BE2C (cell line): ENCODE results near the gene SLC22A6. TPM values are rescaled to one million over a fixed set of nuclear protein-coding genes. Genes with fewer than 3 reads are reported as not detected.

Source experiments
- DNase-seq: peaks from one replicate; pipeline ENCODE4 v3.0.0-alpha.2; 2020
- H3K27me3 ChIP-seq: fragments of 250-450 bp; sonication (Bioruptor Pico); 2 replicates; pipeline ENCODE4 v1.5.1; 2020; ENCODE audit warnings: mild to moderate bottlenecking
- H3K36me3 ChIP-seq: fragments of 250-450 bp; sonication (Bioruptor Pico); 2 replicates; pipeline ENCODE4 v1.5.1; 2020; ENCODE audit warnings: mild to moderate bottlenecking
- H3K4me1 ChIP-seq: fragments of 250-450 bp; sonication (Bioruptor Pico); 2 replicates; pipeline ENCODE4 v1.5.1; 2020
- H3K4me3 ChIP-seq: 2 replicates; pipeline ENCODE4 v1.5.1; 2011; ENCODE audit warnings: low read depth, low read length
- H3K9me3 ChIP-seq: fragments of 250-450 bp; sonication (Bioruptor Pico); 2 replicates; pipeline ENCODE4 v1.5.1; 2020
- polyA plus RNA-seq: library from polyadenylated mRNA; unstranded; fragments of >200 nt; gene quantifications from one replicate; pipeline ENCODE4 v1.2.1, GENCODE V29; 2012; ENCODE audit warnings: low read depth, missing spikeins; ENCODE audit not compliant: insufficient read length, insufficient read depth
- TF ChIP-seq, protein P1 (sequence below): IDR thresholded peaks from 2 replicates; pipeline ENCODE4 v1.5.1; 2012; ENCODE audit warnings: mild to moderate bottlenecking, low read depth, low read length

SLC22A6 gene, protein sequence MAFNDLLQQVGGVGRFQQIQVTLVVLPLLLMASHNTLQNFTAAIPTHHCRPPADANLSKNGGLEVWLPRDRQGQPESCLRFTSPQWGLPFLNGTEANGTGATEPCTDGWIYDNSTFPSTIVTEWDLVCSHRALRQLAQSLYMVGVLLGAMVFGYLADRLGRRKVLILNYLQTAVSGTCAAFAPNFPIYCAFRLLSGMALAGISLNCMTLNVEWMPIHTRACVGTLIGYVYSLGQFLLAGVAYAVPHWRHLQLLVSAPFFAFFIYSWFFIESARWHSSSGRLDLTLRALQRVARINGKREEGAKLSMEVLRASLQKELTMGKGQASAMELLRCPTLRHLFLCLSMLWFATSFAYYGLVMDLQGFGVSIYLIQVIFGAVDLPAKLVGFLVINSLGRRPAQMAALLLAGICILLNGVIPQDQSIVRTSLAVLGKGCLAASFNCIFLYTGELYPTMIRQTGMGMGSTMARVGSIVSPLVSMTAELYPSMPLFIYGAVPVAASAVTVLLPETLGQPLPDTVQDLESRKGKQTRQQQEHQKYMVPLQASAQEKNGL
- not detected for polyA plus RNA-seq

DNA sequence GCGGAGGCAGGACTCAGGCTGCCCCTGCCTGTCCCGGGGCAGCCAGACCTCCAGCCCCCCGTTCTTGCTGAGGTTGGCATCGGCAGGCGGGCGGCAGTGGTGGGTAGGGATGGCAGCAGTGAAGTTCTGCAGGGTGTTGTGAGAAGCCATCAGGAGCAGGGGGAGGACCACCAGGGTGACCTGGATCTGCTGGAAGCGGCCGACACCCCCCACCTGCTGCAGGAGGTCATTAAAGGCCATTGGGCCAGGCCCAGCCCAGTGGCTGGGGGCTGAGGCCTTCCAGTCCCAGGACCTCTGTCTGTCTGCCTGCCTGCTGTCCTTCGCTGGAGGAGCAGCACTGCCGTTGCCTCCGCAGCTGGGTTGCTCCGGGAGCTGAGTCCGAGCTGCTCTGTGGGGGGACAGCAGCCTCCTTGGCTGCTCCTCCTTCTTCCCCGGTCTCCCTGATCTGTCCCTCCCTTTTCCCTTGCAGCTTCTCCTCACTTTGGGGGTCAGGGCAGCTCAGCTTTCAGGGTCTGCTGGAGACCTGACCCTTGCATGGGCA, at the start of gene SLC22A6:
SLC22A6 (minus strand) TSS at position 517 of the 541 bp plus-strand sequence; CDS start at position 240, 277 bp downstream.
- Histone ChIP-seq H3K4me3 (no peak within 1 kb of the TSS), H3K9me3 (no peaks in the 10 kb centered on the region), H3K27me3 (no peaks in the 10 kb centered on the region), H3K4me1 (no peaks in the 10 kb centered on the region), H3K36me3 (no peaks in the 10 kb centered on the region)
- DNase-seq: no peak
- TF ChIP-seq, protein P1, sequence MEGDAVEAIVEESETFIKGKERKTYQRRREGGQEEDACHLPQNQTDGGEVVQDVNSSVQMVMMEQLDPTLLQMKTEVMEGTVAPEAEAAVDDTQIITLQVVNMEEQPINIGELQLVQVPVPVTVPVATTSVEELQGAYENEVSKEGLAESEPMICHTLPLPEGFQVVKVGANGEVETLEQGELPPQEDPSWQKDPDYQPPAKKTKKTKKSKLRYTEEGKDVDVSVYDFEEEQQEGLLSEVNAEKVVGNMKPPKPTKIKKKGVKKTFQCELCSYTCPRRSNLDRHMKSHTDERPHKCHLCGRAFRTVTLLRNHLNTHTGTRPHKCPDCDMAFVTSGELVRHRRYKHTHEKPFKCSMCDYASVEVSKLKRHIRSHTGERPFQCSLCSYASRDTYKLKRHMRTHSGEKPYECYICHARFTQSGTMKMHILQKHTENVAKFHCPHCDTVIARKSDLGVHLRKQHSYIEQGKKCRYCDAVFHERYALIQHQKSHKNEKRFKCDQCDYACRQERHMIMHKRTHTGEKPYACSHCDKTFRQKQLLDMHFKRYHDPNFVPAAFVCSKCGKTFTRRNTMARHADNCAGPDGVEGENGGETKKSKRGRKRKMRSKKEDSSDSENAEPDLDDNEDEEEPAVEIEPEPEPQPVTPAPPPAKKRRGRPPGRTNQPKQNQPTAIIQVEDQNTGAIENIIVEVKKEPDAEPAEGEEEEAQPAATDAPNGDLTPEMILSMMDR: no peak

DNA sequence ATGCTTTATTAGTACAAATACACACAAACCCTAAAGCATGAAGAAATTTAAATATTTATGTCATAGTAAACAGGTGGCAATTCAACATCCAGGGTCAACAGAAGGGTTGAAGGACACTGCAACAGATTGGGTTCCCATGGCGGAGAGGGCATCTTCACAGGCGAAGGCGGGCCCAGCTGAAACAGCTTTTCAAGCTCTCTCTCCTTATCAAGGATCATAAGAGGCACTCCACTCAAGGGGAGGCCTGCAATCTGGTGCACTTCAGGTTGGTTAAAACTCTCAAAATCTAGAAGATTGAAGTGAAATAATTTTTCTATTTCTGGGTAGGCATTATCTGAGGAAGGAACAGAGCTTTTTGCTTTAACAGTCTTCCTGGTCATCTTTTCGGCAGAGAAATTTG, 47.7 kb upstream of the SLC22A6 start:
- Histone ChIP-seq H3K4me3 (no peak overlapping the region), H3K9me3 (no peaks in the 10 kb centered on the region), H3K36me3 (no peaks in the 10 kb centered on the region), H3K4me1 (no peaks in the 10 kb centered on the region), H3K27me3 (no peaks in the 10 kb centered on the region)
- DNase-seq: no peak
- TF ChIP-seq, protein P1: no peak

DNA sequence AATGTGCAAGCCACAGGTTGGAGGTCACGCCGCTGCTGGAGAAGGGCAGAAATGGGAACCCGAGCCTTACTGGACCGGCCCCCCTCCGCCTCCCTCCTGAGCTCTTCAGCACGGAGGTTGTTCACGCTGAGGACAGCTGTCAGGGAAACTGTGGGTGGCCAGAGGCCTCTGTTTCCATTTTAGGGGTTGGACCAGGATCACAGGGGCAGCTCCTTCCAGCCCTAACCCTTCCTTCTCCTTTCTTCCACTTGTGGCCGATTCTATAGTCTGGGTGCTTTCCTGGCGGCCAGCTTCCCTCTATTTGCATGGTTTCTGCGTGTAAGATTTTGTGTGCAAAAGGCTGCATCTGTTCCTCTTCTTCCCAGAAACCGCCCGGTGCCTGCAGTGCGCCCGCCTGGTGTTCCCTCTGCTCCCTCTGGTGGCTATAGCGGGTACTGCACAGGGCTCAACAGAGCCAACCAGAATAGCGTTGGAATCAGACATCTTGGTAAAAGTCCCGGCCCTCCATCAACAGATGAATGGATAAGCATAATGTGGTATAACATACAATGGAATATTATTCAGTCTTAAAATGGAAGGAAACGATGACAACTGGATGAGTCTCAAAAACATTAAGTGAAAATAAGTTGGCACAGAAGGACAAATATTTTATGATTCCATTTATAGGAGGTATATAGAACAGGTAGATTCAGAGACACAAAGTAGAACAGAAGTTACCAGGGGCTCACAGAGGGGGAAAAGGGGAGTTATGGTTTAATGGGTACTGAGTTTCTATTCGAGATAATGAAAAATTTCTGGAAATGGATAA, 39.3 kb upstream of the SLC22A6 start:
- TF ChIP-seq, protein P1: peak; percentile 92
- Histone ChIP-seq H3K36me3 (no peaks in the 10 kb centered on the region), H3K4me1 (peaks cover 27% of the 10 kb centered on the region), H3K4me3 (no peak overlapping the region), H3K9me3 (no peaks in the 10 kb centered on the region), H3K27me3 (no peaks in the 10 kb centered on the region)
- DNase-seq: peak; percentile 83

DNA sequence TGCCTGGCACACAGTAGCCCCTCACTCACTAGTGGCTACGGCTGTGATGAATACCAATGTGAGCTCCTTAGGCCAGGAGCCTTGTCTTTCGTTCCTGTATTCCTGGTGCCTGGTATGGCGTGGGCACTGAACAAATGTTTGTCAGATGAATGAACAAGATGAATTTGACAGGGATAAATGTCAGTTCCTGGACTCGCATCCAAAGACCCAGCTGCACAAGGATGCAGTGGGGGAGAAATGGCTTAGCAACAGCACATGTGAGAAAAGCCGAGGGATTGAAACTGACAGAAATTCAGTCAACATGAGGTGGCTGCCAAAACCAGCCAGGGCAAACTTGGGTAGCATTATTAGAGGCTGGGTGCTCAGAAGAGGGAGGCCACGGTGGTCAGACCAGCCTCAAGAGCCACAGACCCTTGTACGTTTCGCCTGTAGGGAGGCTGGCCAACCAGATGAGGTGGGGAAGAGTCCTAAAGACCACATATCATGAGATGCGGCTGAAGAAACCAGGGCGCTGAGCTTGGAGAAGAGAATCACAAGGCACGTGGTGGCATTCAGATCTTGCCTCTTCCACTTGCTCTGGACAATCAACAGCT, 38.6 kb upstream of the SLC22A6 start:
- no peak for DNase-seq
- H3K27me3 ChIP-seq: no peaks in the 10 kb centered on the region
- TF ChIP-seq, protein P1: no peak

DNA sequence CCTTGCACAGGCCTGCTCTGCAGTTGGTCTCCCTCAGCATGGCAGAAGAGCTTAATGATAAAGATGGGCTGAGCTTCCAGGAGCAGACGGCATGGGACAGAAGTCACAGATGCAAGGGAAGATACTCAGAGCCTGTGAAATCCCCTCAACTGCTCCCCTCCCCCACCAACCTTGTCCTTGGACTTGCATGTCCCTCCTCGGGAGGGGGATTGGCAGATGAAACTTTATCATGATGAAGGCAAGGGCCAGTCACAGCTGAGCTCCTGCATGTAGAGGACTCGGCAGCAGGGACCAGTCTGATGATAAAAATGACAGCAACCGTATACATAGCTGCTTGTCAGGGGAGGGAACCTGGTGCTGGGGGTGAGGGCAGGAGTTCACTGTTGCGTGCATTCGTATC, 37.7 kb upstream of the SLC22A6 start:
- Histone ChIP-seq H3K4me1 (peaks cover 39% of the 10 kb centered on the region), H3K4me3 (no peak overlapping the region), H3K9me3 (no peaks in the 10 kb centered on the region), H3K36me3 (no peaks in the 10 kb centered on the region), H3K27me3 (no peaks in the 10 kb centered on the region)
- peak; percentile 86 for DNase-seq
- TF ChIP-seq, protein P1: no peak

More for the DNA sequence above, 38.6 kb upstream of the SLC22A6 start:
- Histone ChIP-seq H3K36me3 (no peaks in the 10 kb centered on the region), H3K4me1 (peaks cover 34% of the 10 kb centered on the region), H3K9me3 (no peaks in the 10 kb centered on the region), H3K4me3 (no peak overlapping the region)
